PC-3 (cell line): ENCODE measurements around the gene KRT23. TPM values are rescaled to one million over a fixed set of nuclear protein-coding genes. Genes with fewer than 3 reads are reported as not detected.
A peak's percentile ranks its signal among the peaks of the same experiment; 100 is the strongest.

Experiments used
- ATAC-seq: fragments of 200-7000 bp; cut with Tn5 transposase; 2 replicates; pipeline ENCODE4 v1.9.1; 2020; ENCODE audit warnings: mild to moderate bottlenecking, moderate library complexity
- BruUV-seq: library from RNA; stranded (reverse); fragments of 400-500 nt; replicated peaks from 2 replicates; lab custom pipeline; 2021; lab: Mats Ljungman, UMichigan
- CTCF ChIA-PET: fragments of 300-600 bp; sonication (Branson Sonifier 250); formaldehyde crosslinking; loops from one replicate; lab custom pipeline; 2022; ENCODE audit warnings: antibody characterized with exemption; lab: Charles Lee
- POLR2A ChIA-PET: fragments of 300-600 bp; sonication (Branson Sonifier 250); formaldehyde crosslinking; loops from one replicate; lab custom pipeline; 2022; ENCODE audit warnings: antibody characterized with exemption; ENCODE audit not compliant: unreplicated experiment; lab: Charles Lee
- DNase-seq: peaks from one replicate; pipeline ENCODE4 v3.0.0-alpha.2; 2015
- H2AFZ ChIP-seq: fragments of 300-600 bp; sonication (generic); 2 replicates; pipeline ENCODE4 v1.6.0; 2016; ENCODE audit warnings: antibody characterized with exemption, low read length
- H3F3A ChIP-seq: fragments of 300-600 bp; sonication (generic); one replicate; pipeline ENCODE4 v1.6.0; 2017; ENCODE audit warnings: antibody characterized with exemption, low read length, control low read depth, mild to moderate bottlenecking; ENCODE audit not compliant: unreplicated experiment
- H3K27ac ChIP-seq: fragments of 300-600 bp; sonication (generic); 2 replicates; pipeline ENCODE4 v1.5.1; 2016; ENCODE audit warnings: mild to moderate bottlenecking, low read length
- H3K27me3 ChIP-seq: fragments of 300-600 bp; sonication (generic); 2 replicates; pipeline ENCODE4 v1.6.1; 2016; ENCODE audit warnings: low read length, mixed read lengths
- H3K36me3 ChIP-seq: fragments of 300-600 bp; sonication (generic); 2 replicates; pipeline ENCODE4 v1.6.1; 2016; ENCODE audit warnings: low read depth, mixed run types, low read length, mixed read lengths
- H3K4me1 ChIP-seq: fragments of 300-600 bp; sonication (generic); 2 replicates; pipeline ENCODE4 v1.5.1; 2016; ENCODE audit warnings: low read length; ENCODE audit not compliant: insufficient read depth
- H3K4me2 ChIP-seq: fragments of 300-600 bp; sonication (generic); 2 replicates; pipeline ENCODE4 v1.6.0; 2016; ENCODE audit warnings: low read length
- H3K4me3 ChIP-seq: fragments of 300-600 bp; sonication (generic); 2 replicates; pipeline ENCODE4 v1.5.1; 2016; ENCODE audit warnings: mild to moderate bottlenecking, low read length, mixed read lengths
- H3K79me2 ChIP-seq: fragments of 300-600 bp; sonication (generic); 2 replicates; pipeline ENCODE4 v1.6.1; 2017; ENCODE audit warnings: low read length, mixed read lengths
- H3K9ac ChIP-seq: fragments of 300-600 bp; sonication (generic); 2 replicates; pipeline ENCODE4 v1.6.0; 2016; ENCODE audit warnings: mild to moderate bottlenecking, low read length
- H3K9me2 ChIP-seq: fragments of 300-600 bp; sonication (generic); replicated peaks from 2 replicates; pipeline ENCODE4 v1.6.1; 2016; ENCODE audit warnings: mixed run types, low read length, mixed read lengths
- H3K9me3 ChIP-seq: fragments of 300-600 bp; sonication (generic); 2 replicates; pipeline ENCODE4 v1.6.1; 2016; ENCODE audit warnings: low read length, mixed read lengths
- H4K20me1 ChIP-seq: fragments of 300-600 bp; sonication (generic); 2 replicates; pipeline ENCODE4 v1.6.1; 2016; ENCODE audit warnings: low read length, mixed read lengths
- EZH2 ChIP-seq: fragments of 300-600 bp; sonication (generic); IDR thresholded peaks from one replicate; pipeline ENCODE4 v1.6.1; 2017; ENCODE audit warnings: antibody characterized with exemption, mild to moderate bottlenecking, low read length; ENCODE audit not compliant: unreplicated experiment
- EZH2phosphoT487 ChIP-seq: fragments of 300-600 bp; sonication (generic); IDR thresholded peaks from 2 replicates; pipeline ENCODE4 v1.6.1; 2018; ENCODE audit warnings: mild to moderate bottlenecking, antibody characterized with exemption, low read length, borderline replicate concordance
- intact Hi-C: fragments of 100-400 bp; cut with micrococcal nuclease; formaldehyde crosslinking; loops from 2 replicates; pipeline ENCODE4 v1.9.0; 2023
- total RNA-seq: library from RNA; depleted of rRNA; stranded (reverse); fragments of >200 nt; gene quantifications from 2 replicates; pipeline ENCODE4 v1.2.3, GENCODE V29; 2014
- TF ChIP-seq, protein P1 (sequence below): fragments of 300-600 bp; sonication (generic); conservative IDR thresholded peaks from 2 replicates; pipeline ENCODE4 v1.5.1; 2017; ENCODE audit warnings: antibody characterized with exemption, low read depth, mild to moderate bottlenecking, low read length

The KRT23 gene
- total RNA-seq, 1 experiment from 2014 or later: not detected

DNA sequence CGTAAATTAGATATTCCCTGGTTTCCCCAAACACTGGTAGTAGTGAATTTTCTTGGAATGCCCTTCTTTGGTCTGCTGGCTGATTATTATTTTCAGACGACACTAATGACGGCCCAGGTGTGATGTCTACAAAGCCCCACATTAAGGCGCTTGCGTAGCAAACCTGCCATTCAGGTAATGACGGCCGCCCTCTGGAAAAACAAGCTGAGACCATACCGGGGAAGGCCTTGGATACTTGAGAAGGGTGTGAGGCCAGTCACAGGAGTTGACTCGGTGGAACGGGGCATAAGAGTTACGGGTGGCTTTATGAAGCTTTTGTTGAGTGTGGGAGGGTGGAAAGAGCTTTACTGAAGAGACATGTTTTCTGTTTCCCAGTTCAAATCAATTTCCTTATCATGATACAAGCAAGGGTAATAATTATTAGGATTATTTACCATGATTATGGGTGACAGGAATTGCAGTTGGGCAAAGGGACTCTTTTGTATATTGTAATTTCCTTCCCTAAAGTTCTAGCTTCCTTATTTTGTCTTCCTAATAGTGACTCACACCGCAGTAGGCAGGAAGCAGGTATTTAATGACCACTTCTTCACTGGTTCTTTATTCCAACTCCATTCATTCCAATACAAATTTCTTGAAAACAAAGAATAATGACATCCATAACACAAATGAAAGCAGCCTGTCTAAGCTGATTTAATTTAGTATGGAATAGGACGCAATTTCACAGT lies 24.8 kb downstream of the KRT23 start:
- POLR2A ChIA-PET: interaction anchor here (0.8 kb wide), 1 partner anchor 218 kb away, joined by 11 read pairs; no protein-coding TSS in a partner anchor
- H3K27me3 ChIP-seq: no peaks in the 10 kb centered on the region
- no peaks in the 10 kb centered on the region for H3K9me3 ChIP-seq
- H3K9ac ChIP-seq: peak overlapping the region; percentile 11; the same call in 1 of the 2 replicates
- DNase-seq (peak; percentile 52), ATAC-seq (peak; percentile 25; the same call in 1 of the 2 replicates)
- CTCF ChIA-PET: interaction anchor here (0.7 kb wide), 1 partner anchor 635 kb away, joined by 4 read pairs; no protein-coding TSS in a partner anchor
- no peak overlapping the region for H2AFZ ChIP-seq
- TF ChIP-seq EZH2: no peak
- TF ChIP-seq, protein P1, sequence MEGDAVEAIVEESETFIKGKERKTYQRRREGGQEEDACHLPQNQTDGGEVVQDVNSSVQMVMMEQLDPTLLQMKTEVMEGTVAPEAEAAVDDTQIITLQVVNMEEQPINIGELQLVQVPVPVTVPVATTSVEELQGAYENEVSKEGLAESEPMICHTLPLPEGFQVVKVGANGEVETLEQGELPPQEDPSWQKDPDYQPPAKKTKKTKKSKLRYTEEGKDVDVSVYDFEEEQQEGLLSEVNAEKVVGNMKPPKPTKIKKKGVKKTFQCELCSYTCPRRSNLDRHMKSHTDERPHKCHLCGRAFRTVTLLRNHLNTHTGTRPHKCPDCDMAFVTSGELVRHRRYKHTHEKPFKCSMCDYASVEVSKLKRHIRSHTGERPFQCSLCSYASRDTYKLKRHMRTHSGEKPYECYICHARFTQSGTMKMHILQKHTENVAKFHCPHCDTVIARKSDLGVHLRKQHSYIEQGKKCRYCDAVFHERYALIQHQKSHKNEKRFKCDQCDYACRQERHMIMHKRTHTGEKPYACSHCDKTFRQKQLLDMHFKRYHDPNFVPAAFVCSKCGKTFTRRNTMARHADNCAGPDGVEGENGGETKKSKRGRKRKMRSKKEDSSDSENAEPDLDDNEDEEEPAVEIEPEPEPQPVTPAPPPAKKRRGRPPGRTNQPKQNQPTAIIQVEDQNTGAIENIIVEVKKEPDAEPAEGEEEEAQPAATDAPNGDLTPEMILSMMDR: no peak
- no peak overlapping the region for H3K4me3 ChIP-seq
- no peaks in the 10 kb centered on the region for H3K79me2 ChIP-seq
- peak overlapping the region; percentile 98 for H3K27ac ChIP-seq
- H3K36me3 ChIP-seq: no peaks in the 10 kb centered on the region
- H3K4me2 ChIP-seq: no peak overlapping the region
- no peaks in the 10 kb centered on the region for H3K9me2 ChIP-seq
- BruUV-seq: no TSS peak
- peaks cover 81% of the 10 kb centered on the region for H3K4me1 ChIP-seq
- no peaks in the 10 kb centered on the region for H4K20me1 ChIP-seq
- intact Hi-C loops: loop anchor here (10.0 kb wide), 2 partner anchors 92 to 302 kb away; partner anchors contain the start of gene KRTAP3-1
- peaks cover 4% of the 10 kb centered on the region for H3F3A ChIP-seq

DNA sequence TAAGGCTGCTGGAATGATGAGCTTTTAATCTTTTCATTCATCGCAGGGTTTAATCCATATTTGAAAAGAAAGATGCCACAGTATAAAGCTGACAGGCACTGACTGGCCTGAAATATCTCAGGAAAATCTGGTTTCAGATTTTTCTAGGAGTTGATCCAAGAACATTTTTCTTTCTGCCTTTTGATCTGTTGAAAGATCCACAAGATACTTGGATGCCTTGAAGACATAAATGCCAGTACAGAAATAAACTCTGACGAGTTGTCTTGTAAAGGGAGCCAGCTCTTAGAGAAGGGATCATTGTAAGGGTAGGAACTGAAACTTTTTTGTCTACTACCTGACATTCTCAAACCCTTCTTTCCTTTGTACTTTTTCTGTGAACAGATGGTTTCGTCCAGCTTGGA lies 27.0 kb downstream of the KRT23 start:
- H3K79me2 ChIP-seq: no peaks in the 10 kb centered on the region
- TF ChIP-seq EZH2phosphoT487: no peak
- TF ChIP-seq, protein P1: no peak
- TF ChIP-seq EZH2: no peak
- no peaks in the 10 kb centered on the region for H3K36me3 ChIP-seq
- H3K9ac ChIP-seq: peak overlapping the region; percentile 79
- DNase-seq: peak; percentile 31
- ChIA-PET POLR2A (no interaction called here), CTCF (interaction anchor here (0.7 to 1.0 kb wide), 2 partner anchors 107 to 412 kb away, joined by 3 read pairs; no protein-coding TSS in a partner anchor)
- H3K9me3 ChIP-seq: no peaks in the 10 kb centered on the region
- H3K27me3 ChIP-seq: no peaks in the 10 kb centered on the region
- no TSS peak for BruUV-seq
- H3K4me2 ChIP-seq: peak overlapping the region; percentile 79
- ATAC-seq: no peak
- H3K4me1 ChIP-seq: peaks cover 68% of the 10 kb centered on the region
- peak overlapping the region; percentile 98 for H3K27ac ChIP-seq
- no peak overlapping the region; the same call in 1 of the 2 replicates for H3K4me3 ChIP-seq
- no peaks in the 10 kb centered on the region for H3F3A ChIP-seq
- H4K20me1 ChIP-seq: no peaks in the 10 kb centered on the region
- intact Hi-C loops: loop anchor here (10.0 kb wide), 2 partner anchors 94 to 304 kb away; partner anchors contain the start of gene KRTAP3-1
- no peak overlapping the region for H2AFZ ChIP-seq
- H3K9me2 ChIP-seq: no peaks in the 10 kb centered on the region
